Activated T-cell treated with anti-CD3 and anti-CD28 coated beads, Interleukin-2, amount 50 U/mL, for 1 hour (primary cell): Measurements from ENCODE around the gene MYLK.

Experiments used
- DNase-seq: peaks from one replicate; pipeline ENCODE4 v3.0.0-alpha.2; 2020

MYLK gene

DNA sequence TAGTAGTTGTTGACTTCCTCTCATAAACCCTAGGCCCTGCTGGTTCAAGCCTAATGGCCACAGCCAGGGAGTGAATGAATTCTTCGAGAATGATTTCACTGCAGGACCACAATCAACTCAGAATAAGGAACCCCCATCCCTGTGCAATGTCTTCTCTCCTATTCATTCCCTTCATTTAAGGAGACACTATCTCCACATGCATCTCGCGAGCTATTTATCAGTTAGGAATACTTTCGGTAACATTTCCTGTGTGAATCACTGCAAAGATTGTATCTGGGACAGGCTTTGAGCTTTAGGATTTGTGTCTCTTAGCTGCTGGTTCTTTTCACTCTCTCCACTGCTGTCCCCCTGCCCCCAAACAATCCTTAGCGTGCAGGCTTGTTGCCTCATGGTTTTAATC lies 94.4 kb downstream of the MYLK start:
- DNase-seq, result no peak

DNA sequence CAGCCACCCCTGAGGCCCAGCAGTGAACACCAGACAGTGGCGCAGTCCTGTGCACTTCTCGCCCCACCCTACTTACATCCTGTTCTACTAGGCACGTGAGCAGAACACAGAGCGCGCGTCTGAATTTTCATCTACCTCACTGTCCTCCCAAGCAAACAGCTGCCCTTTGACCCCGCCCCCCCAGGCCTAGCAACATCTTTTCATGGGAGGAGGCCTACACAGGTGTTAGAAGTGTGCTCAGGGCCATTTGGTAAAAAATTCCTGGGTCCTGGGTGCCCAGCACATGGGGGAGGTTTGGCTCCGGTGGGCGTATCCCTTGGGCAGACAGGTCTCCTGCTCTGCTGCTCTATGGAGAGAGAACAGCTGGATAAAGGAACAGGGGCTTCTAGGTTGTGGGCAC lies 95.0 kb downstream of the MYLK start:
- DNase-seq, result no peak

DNA sequence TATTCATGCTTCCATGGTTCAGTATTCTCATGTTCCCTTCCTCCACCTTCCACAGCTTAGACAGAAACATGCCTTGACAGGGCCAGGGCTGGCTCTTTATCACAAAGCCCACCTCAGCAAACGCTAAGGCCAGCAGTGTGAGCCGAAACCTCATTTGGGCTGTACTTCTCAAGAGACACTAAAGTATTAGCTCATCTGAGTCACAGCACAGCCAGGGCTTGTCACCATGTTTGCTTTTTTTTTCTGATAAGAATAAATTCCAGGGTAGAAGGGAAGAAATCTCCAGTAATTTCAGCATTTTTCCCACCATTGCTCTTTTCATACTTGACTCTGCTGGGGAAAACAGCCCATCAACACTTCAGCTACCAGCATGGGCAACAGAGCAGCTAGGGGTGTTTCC lies 95.4 kb downstream of the MYLK start:
- no peak for DNase-seq

DNA sequence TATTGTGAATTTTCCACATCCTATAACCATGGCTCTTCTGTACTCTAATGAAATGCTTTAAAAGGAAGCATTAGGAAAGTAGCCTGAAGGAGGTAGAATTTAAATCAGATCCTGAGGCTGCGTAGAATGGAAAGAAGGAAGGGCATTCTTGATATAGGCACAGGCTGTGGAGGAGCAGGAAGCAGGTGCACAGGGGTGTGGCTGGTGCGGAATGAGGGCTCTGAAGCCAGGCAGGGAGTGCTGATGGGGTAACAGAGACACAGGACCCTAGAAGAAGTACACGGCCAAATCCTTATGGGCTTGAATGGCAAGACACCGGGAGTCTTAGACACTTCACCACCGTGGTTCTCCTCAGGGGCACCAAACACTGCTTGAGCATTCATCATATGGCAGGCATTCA lies 97.0 kb downstream of the MYLK start:
- DNase-seq, result no peak

DNA sequence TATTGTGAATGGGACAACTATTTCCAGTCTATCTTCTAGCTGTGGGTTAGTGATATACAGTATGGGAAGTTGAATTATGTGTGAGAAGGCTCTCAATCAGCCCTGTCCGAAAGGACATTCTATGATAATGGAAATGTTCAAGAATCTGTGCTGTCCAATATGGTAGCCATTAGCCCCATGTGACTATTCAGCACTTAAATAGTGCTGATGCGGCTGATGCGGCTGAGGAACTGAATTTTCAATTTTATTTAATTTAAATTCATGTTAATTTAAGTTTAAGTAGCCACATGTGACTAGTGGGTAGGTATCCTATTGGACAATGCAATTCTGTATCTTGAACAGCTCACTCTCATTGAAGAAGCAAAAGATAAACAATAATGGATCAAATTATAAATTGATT lies 98.5 kb downstream of the MYLK start:
- no peak for DNase-seq

DNA sequence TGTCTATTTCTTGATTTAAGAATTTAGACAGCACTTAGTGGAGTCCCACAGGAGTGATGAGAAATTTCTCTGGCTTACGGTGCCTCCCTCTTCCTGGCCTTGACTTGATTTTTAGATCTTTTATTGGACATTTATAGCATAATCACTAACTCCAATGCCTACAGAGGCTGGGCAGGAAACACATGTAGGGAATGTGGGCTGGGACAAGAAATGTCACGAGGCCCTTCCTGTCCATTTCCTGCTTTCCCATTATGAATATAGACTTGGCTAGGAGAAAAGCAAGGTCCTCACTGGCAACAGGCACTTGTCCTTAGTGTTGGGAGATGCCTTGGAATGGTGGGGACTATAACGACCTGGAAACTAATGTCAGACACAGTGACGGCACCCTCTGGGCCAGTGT lies 100.3 kb downstream of the MYLK start:
- no peak for DNase-seq

DNA sequence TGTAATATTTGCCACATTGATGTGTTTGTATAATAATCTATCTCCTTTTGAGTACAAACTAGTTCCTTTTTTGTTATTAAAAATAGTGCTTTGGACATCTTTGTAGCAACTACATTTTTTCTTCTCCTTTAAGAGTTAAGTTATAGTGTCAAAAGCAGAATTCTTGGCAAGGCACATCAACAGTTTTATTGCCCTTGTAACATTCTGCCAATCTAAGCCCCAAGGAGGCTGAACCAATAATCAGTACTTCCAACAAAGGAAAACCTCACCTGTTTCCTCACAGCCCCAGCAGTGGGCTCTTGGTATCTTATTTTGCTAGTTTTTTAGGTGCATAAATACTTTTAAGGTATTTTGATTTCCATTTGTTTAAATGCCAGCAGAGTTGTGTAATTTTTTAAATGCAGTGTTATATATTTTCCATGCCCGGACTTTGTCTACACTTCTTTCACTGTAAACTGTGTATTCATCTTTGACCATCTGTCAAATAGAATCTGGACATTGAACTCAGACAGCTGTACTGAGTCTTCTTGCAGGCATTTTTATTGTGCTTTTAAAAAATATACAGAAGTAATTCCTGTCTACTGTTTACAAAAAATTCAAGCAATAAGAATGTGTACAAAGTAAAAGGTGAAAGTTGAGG lies 101.0 kb downstream of the MYLK start:
- no peak for DNase-seq

DNA sequence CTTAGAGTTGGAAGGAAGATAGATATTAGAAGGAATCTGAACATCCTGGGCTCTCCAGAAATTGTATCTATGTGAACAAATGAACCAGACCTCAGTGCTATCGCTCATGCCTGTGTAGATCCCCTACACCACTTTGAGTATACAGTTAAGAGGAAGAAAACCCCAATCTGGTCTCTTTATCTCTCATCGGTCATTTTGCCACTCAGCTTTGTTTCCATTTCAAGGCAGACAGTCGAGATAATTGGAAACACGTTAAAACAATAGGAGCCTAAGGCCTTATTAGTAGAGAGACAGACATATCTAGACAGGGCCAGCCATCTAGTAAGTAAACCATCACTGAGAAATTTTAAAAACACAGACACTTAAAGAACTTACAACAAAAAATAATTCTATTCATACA lies 101.6 kb downstream of the MYLK start:
- DNase-seq, result no peak

DNA sequence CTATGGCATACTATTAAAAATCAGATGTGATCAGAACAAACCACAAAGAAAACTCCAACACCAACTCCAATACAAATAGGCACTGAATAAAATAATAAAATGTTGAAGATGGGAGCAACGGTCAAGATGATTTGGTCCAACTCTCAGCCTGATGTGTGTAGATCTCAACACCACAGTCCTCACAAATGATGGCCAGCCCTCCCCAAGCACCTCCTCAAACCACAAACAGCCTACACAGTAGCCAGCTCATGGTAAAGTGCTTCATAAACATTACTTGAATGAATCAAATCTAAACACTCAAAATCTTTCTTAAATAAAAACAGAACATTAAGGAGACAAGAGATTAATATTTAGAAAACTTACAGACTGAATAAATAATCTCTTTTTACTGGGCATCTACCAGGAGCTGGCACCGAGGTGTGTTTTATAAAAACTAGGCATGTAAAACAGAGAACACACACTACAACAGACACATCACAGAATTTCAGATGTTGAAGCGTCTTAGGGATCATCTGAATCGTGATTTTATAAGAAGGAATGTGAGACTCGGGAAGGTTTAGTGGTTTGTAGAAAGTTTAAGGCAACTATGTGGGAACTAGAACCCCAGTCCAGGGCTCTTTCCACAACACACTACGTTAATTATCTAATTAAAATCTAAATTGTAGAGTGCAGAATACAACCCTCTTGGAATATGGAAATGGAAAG lies 102.4 kb downstream of the MYLK start:
- no peak for DNase-seq

DNA sequence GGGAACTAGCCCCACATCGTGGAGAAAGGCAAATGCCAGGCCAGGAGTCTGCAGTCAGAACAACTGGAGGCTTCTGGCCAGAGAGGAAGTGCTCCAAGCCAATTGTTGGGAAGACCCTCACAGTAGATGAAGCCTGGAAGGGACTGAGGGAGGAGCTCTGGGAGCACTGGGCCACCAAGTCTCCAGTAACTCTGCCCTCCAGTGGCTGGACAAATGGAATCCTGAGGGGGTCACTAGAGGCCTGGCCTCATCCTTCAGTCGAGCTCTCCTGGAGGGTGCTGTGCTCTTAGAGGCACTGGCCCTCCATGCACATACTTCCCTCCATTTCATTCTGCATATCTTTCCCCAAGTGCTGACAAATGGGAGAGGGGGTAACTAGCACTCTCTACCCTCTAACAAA lies 103.0 kb downstream of the MYLK start:
- DNase-seq, result no peak

DNA sequence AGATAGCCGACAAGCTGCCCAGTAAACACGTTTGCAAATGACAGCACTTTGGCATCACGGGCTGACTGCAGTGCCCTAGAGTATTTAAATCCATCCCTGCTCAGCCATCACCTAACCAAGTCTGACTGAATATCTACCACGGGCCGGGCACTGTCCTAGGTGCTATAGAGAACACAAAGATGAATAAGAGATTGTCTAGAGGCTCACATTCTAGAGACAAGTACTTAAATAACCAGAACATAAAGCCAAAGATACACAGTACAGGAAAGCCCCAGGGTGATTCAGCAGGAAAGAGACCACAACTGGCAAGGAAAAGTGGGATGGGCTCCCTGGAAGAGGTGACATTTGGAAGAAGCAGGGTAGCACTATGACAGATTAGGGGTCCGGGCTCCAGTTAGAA lies 103.5 kb downstream of the MYLK start:
- DNase-seq, result no peak

DNA sequence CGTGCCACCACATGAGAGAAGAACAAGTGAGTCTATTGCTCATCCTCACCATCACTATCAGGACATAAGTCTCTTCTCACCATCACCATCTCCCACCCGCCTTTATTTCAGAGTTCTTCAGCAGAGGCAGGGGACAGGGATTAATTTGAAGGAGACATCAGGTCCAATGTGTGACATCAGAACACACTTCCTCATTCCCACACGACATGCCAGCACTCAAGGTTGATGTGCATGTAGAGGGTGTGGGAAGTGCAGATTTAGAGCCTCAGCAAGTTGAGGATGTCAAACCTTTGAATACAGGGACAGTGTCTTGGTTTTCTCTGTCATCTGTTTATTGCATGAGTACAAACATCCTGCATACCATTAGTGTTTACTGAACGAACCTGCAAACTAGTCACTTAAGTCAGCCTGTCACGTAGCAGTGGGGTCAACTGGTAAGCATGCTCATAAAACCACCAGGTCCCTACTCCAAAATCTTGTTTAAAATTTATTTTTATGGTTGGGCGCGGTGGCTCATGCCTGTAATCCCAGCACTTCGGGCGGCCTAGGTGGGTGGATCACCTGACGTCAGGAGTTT lies 104.4 kb downstream of the MYLK start:
- no peak for DNase-seq

DNA sequence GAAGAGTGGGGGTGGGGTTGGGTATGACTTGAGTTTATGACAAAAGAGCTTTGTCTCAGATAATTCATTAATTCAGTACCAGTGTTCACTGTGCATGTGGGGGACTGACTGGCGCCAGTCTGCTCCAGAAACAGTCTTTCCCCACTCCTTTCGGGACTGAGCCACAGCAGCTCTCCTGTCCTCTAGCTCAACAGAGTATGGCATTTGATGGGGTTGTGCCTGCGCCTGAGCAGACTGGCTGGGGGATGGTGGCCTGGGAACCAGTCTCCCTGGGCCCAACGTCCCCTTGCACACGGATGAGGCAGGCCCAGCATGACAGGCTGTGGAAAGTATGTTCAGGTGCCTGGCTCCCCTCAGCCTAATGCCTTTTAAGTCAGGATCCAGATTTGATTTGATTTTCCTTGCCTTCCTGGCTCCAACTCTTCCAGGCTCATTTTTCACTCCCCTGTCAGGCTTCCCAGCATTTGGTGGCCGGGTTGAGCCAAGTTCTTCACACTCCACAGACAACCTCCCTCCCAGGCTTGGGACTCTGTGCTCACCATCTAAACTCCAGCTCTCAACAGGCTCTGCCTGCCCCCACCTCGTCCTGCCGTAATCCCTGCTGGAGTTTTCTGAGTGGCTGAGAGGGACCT lies 105.0 kb downstream of the MYLK start:
- no peak for DNase-seq

DNA sequence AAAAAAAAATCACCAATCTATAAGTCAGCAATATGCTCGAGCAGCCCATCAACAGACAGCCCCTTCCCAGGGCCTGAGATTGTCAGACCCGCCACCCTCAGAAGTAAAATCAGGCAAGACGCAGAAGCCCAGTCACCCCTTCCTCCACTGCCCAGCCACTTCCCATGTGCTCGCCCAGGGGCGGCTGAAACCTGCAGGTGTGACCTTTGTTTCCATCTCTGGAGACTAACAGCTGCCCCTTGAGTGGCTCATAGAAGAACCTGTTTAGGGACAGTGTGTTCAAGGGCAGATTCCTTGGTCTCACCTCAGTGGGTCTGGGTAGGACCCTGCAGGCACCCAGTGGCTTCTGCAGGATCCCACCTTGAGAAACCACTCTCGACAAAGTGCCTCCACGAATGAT lies 105.6 kb downstream of the MYLK start:
- DNase-seq, result no peak

DNA sequence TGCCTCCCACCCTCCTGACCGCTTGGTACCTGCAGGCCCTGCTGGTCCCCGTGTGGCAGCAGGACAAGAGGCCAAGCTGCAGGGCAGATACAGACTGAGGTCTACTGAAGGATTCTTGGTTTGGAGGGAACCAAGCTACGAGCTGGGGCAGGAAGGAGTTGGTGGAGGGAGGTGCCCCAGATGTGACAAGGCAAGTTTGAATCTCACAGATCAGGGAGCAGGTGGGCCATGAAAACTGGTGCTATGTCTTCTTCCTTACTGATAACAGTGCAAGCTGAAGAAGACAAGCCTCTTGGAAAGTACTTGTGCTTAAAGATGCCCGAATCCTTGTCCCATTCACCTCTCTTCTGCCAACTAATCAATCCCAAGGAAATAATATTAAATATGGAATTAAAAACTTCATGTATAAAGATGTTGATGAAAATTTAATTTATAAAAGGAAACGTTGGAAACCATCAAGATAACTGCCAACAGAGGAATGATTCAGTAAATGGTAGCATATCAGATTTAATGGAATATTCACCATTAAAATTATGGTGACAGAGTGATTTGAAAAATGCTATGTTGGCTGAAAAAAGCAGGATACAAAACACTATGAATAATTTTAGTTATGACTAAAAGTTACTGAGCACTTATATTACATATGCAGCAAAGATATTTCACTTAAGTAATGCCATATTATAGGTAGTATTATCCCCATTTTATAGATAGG lies 107.9 kb downstream of the MYLK start:
- no peak for DNase-seq

DNA sequence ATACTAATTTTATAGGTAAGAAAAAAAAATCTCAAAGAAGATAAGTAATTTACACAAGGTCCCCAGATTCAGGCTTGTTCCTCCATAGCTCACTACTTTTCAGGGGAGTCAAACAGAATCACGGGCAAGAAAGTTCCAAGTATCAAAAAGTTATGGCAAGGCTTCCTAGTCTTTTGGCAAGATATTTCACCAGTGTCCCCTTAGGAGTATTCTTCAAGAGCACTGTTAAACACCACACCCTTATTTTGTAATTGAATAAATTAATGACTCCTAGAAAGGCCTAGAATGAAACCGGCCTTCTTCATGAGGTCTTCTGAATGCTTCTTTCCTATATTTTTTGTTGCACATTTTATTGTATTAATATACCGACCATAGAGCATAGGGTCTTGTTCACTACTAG lies 109.7 kb downstream of the MYLK start:
- DNase-seq, result no peak

DNA sequence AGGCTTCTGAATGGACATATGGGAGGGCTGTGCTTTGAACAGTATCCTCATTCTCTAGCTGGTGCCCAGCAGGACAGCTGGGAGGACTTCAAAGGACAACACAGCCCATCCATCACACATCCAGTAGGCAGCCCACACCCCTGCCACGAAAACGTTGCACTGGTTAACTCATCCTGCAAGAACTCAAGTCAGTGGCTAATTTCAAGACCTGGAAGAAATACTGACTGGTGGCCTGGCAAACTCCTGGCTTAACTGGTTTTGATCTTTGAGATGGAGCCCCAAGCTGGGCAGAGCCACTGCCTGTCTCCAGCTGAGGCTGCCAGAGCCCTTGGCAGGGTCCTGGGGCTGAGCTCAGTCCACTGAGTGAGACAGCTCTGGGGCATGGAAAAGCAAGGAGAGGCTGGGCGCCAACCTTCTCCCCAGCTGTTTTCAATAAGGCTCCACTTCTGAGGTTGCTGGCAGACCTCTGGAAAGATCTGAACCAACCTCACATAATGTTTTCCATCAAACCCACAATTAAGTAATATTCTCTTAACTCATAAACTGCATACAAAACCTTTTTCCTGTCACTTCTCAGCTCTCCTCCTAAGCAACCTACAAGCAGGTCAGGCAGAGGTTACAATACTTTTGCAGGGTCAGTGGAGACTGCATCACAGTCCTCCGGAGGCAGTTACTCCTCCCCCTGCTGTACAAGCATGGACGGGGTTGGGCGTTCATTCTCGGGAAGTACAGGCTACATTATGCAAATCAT lies 110.3 kb downstream of the MYLK start:
- DNase-seq, result no peak

DNA sequence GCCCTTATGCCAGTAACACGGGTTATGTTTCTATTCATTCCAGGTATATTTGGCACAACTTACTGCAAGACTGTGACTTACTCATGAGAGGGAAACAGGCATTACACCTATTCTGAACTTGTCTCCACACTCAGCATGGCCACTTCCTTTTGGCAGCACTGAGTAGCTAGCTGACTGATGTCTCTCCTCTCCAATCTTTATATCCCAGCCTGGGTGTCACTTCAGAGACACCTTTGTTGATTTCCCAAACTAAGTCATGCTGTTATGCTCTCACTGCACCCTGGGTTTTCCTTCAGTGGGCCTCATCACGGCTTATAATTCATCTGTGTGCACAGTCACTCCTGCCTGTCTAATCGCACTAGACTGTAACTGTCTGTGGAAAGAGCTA lies 114.8 kb downstream of the MYLK start:
- no peak for DNase-seq

DNA sequence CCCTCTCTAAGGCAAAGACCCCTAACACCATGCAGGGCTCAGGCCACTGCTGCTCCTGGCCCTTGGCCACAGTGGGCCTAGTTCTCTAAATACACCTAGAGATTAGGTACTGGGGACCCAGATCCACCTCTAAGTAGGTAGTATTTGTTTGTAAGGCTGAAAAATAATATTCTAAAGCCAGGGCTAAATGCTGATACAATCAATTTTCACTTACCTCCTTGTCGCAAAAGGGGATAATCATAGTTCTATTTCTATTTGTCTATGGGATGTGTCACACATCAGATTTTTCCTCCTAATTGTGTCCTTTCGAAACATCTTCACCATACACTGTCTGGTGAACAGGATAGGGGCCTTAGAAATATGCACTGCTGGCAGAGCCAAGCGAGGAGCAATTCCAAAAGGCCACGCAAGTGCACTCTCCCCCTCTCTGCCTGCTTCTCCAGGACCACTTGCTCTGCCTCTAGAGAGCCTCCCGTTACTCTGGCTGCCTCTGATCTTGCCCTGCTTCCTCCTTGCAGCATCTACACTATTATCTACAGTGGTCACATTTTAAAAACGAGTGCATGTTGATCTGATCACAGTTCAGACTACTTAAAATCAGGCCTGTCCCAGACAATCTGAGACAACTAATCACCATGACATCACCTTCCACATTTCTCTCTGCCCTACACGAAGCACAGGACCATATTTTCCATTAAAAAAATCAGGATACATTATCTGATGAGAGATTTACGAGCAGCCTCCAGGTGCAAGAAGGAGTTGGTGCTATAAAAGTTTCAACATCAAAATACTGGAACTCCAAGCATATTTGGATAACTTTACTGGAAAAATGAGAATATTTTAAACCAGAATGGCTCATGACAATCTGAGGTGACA lies 115.4 kb downstream of the MYLK start:
- no peak for DNase-seq

DNA sequence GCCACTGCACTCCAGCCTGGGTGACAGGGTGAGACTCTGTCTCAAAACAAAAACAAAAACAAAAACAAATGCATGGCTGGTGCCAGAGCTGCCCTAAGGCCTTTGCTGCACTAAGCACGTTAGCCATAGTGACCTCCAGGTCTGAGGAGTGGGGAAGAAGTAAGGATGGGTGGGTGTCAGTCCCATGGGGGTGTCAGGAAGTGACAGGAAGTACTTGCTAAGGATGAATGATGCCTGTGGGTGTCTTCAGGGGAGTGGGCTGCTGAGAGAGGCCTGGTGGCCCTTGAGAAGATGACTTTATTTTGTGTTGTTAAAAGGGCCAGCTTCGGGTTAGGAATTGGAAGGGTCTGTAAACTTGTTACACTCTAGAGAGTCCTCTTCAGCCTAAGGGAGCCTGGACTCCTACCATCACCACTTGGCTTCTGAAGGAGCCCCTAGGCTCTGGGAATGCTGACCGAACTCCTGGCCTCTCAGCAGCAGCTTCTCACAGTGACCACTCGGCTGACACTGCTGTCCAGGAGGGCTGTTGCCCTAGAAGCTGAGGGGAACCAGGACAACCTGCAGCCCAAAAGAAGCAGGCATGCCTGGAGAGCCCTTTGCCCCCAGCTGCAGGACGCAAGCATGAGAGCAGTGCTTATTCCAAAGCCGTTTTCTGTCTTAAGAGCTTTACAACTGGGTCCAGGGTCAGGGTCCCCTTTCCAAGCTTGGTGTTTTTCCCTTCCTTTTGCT lies 116.4 kb downstream of the MYLK start:
- DNase-seq, result no peak

DNA sequence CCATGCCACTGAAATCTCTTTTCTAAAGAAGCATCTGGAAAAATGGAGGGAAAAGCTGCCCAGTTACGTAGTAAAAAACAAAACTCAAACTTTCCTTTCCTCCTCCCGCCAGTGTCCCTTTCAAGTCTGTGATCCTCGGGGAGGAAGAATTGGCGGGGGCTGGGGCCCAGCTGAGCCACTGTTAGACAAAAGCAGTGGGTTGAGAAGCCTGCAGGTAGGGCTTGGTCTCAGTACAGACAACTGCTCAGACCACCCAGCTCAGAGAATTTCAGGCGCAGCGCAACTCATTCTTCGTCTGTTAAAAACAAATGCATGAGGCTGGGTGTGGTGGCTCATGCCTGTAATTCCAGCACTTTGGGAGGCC lies 117.1 kb downstream of the MYLK start:
- DNase-seq, result no peak
